GM20000 (cell line): ENCODE data around the gene C17orf75.

ENCODE experiments used
- DNase-seq: peaks from one replicate; pipeline ENCODE4 v3.0.0; 2012; ENCODE audit warnings: low spot score
- CTCF ChIP-seq: IDR thresholded peaks from 2 replicates; pipeline ENCODE4 v1.5.1; 2012; ENCODE audit warnings: mild to moderate bottlenecking, control low read depth; ENCODE audit errors: extremely low read depth, missing control alignments

Gene C17orf75

GRCh38 chr17:32302037-32302436 is 39.9 kb downstream of the C17orf75 start:
- no peak for DNase-seq
- no peak for TF ChIP-seq CTCF

- no peak for TF ChIP-seq CTCF
- no peak for DNase-seq
Observed at GRCh38 chr17:32299580-32300164, 42.3 kb downstream of the C17orf75 start.

GRCh38 chr17:32298721-32299579 is 43.0 kb downstream of the C17orf75 start:
- no peak for TF ChIP-seq CTCF
- no peak for DNase-seq

- DNase-seq = no peak
- no peak for TF ChIP-seq CTCF
Observed at GRCh38 chr17:32298298-32298697, 43.7 kb downstream of the C17orf75 start.

GRCh38 chr17:32297860-32298259 is 44.1 kb downstream of the C17orf75 start:
- TF ChIP-seq CTCF = no peak
- no peak for DNase-seq

GRCh38 chr17:32297424-32297823 is 44.5 kb downstream of the C17orf75 start:
- no peak for DNase-seq
- no peak for TF ChIP-seq CTCF

GRCh38 chr17:32292094-32292493 is 49.9 kb downstream of the C17orf75 start:
- DNase-seq = no peak
- TF ChIP-seq CTCF = no peak
